Body of pancreas (tissue), 4 donors: Measurements from ENCODE around the gene DMD. TPM values are rescaled to one million over a fixed set of nuclear protein-coding genes. Genes with fewer than 3 reads are reported as not detected.

Source experiments
- ATAC-seq: fragments of 150-250 bp; one replicate; pipeline ENCODE4 v1.9.1; 2016
- DNase-seq, 4 donors: peaks; one replicate each; pipeline ENCODE4 v3.0.0-alpha.2; 2019
- H3K27ac ChIP-seq, 4 donors: fragments of 200-600 bp; sonication (generic); 1 replicate in 3 of 4; 2 replicates in 1 of 4; pipeline versions ENCODE4 v1.5.1 to v1.6.1; 2016 to 2019; ENCODE audit warnings: mild to moderate bottlenecking in 1 of 4, mixed read lengths in 1 of 4, moderate library complexity in 1 of 4
- H3K27me3 ChIP-seq, 2 donors: fragments of 200-600 bp; sonication (generic); one replicate each; pipeline ENCODE4 v1.6.0; 2016; ENCODE audit warnings: mild to moderate bottlenecking in 1 of 2
- H3K36me3 ChIP-seq, 2 donors: fragments of 200-600 bp; sonication (generic); replicated peaks in 1 of 2; 2 replicates each; pipeline ENCODE4 v1.5.1; 2016; ENCODE audit warnings: low read depth in 2 of 2; ENCODE audit not compliant: insufficient read depth in 1 of 2
- H3K4me1 ChIP-seq: fragments of 200-600 bp; sonication (generic); one replicate; pipeline ENCODE4 v1.6.0; 2016
- H3K4me3 ChIP-seq, 2 donors: fragments of 200-600 bp; sonication (generic); 1 replicate in 1 of 2; 2 replicates in 1 of 2; pipeline ENCODE4 v1.5.1; 2016 to 2019
- H3K9me3 ChIP-seq, 3 donors: fragments of 200-600 bp; sonication (generic); 1 replicate in 2 of 3; 2 replicates in 1 of 3; pipeline ENCODE4 v1.5.1; 2016
- POLR2A ChIP-seq, 3 donors: fragments of 450-650 bp; IDR thresholded peaks; one replicate each; pipeline ENCODE4 v1.6.1; 2016; ENCODE audit warnings: antibody characterized with exemption in 3 of 3, mild to moderate bottlenecking in 2 of 3
- WGBS, 2 donors: methylation state at CpG; one replicate each; pipeline ENCODE4 v1.1.5; 2017; 5-methylcytosine and 5-hydroxymethylcytosine counted together
- intact Hi-C: fragments of 100-400 bp; cut with DNase I; formaldehyde crosslinking; loops from one replicate; pipeline ENCODE4 v1.15.1; 2023
- total RNA-seq, 2 donors: library from RNA; depleted of rRNA; stranded (reverse); fragments of >200 nt; gene quantifications; one replicate each; pipeline ENCODE4 v1.1.0, GENCODE V29; 2016
- TF ChIP-seq, protein P1 (sequence below), 7 experiments: fragments of 450-650 bp in 4 of 7; fragments of 200-600 bp in 3 of 7; sonication (generic) in 3 of 7; IDR thresholded peaks; one replicate each; pipeline ENCODE4 v1.5.1; 2016 to 2019; ENCODE audit warnings: antibody characterized with exemption in 7 of 7

The DMD gene
- total RNA-seq, 2 donors from 2014 or later, result 28.5 to 38.6 TPM

- no peaks in the 10 kb centered on the region for H3K36me3 ChIP-seq
- TF ChIP-seq, protein P1, sequence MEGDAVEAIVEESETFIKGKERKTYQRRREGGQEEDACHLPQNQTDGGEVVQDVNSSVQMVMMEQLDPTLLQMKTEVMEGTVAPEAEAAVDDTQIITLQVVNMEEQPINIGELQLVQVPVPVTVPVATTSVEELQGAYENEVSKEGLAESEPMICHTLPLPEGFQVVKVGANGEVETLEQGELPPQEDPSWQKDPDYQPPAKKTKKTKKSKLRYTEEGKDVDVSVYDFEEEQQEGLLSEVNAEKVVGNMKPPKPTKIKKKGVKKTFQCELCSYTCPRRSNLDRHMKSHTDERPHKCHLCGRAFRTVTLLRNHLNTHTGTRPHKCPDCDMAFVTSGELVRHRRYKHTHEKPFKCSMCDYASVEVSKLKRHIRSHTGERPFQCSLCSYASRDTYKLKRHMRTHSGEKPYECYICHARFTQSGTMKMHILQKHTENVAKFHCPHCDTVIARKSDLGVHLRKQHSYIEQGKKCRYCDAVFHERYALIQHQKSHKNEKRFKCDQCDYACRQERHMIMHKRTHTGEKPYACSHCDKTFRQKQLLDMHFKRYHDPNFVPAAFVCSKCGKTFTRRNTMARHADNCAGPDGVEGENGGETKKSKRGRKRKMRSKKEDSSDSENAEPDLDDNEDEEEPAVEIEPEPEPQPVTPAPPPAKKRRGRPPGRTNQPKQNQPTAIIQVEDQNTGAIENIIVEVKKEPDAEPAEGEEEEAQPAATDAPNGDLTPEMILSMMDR (IDR thresholded peaks at IDR 0.05), result no peak
- TF ChIP-seq POLR2A (IDR thresholded peaks at IDR 0.05), result no peak
- H3K9me3 ChIP-seq, result no peaks in the 10 kb centered on the region
- no peak for ATAC-seq
- H3K4me1 ChIP-seq, result no peaks in the 10 kb centered on the region
- DNase-seq, result no peak
- 67 to 100% methylated on average over 1 to 3 of the region's 3 CpGs for WGBS, 2 donors
- intact Hi-C loops, result no loop called here
- H3K4me3 ChIP-seq, result no peak overlapping the region
- no peak overlapping the region for H3K27ac ChIP-seq
- H3K27me3 ChIP-seq, result no peaks in the 10 kb centered on the region
These were observed 436.4 kb downstream of the DMD start for GRCh38 chrX:32774966-32775365.

- no peaks in the 10 kb centered on the region for H3K4me1 ChIP-seq
- intact Hi-C loops, result no loop called here
- no peak overlapping the region for H3K27ac ChIP-seq
- H3K9me3 ChIP-seq, result no peaks in the 10 kb centered on the region
- no peaks in the 10 kb centered on the region for H3K36me3 ChIP-seq
- 38 to 61% methylated on average over 1 of the region's 1 CpG for WGBS, 2 donors
- no peak for DNase-seq
- no peaks in the 10 kb centered on the region for H3K27me3 ChIP-seq
- no peak for TF ChIP-seq POLR2A (IDR thresholded peaks at IDR 0.05)
- TF ChIP-seq, protein P1 (IDR thresholded peaks at IDR 0.05), result no peak
- H3K4me3 ChIP-seq, result no peak overlapping the region
- ATAC-seq, result no peak
These were observed 462.3 kb downstream of the DMD start for GRCh38 chrX:32749070-32749469.

GRCh38 chrX:32745323-32745722 is 466.0 kb downstream of the DMD start:
- no peak overlapping the region for H3K4me3 ChIP-seq
- no peak for DNase-seq
- intact Hi-C loops, result no loop called here

DNA sequence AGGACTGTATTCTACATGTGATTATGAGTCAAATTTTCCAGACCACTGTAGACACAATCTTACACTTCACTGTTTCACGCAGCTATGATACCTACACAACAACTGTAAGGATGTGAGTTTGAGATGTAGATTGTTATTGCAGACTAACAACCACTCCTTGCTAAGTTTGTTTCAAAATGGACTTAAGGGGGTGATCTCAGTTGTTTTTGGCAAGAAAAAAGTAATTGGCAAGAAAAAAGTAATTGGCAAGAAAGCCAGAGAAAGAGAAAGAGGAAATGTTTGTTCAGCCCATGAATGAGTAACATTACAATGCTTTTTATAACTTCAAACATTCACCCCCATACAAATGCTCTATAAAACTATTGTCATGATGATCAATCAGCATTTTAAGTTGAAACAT is 466.4 kb downstream of the DMD start:
- Histone ChIP-seq H3K27ac (no peak overlapping the region), H3K4me3 (no peak overlapping the region), H3K9me3 (no peaks in the 10 kb centered on the region), H3K36me3 (no peaks in the 10 kb centered on the region), H3K27me3 (no peaks in the 10 kb centered on the region), H3K4me1 (no peaks in the 10 kb centered on the region)
- intact Hi-C loops, result no loop called here
- 75 to 88% methylated on average over 1 of the region's 1 CpG for WGBS, 2 donors
- no peak for DNase-seq
- ATAC-seq, result no peak
- TF ChIP-seq, protein P1 (IDR thresholded peaks at IDR 0.05), result no peak
- no peak for TF ChIP-seq POLR2A (IDR thresholded peaks at IDR 0.05)

More at GRCh38 chrX:32745323-32745722, 466.0 kb downstream of the DMD start:
- WGBS, 2 donors, result 58 to 60% methylated on average over 2 of the region's 2 CpGs
- H3K27ac ChIP-seq, result no peak overlapping the region
- TF ChIP-seq POLR2A (IDR thresholded peaks at IDR 0.05), result no peak
- TF ChIP-seq, protein P1 (IDR thresholded peaks at IDR 0.05), result no peak
- no peaks in the 10 kb centered on the region for H3K36me3 ChIP-seq
- no peaks in the 10 kb centered on the region for H3K4me1 ChIP-seq
- H3K9me3 ChIP-seq, result no peaks in the 10 kb centered on the region
- no peaks in the 10 kb centered on the region for H3K27me3 ChIP-seq
- ATAC-seq, result no peak

DNA sequence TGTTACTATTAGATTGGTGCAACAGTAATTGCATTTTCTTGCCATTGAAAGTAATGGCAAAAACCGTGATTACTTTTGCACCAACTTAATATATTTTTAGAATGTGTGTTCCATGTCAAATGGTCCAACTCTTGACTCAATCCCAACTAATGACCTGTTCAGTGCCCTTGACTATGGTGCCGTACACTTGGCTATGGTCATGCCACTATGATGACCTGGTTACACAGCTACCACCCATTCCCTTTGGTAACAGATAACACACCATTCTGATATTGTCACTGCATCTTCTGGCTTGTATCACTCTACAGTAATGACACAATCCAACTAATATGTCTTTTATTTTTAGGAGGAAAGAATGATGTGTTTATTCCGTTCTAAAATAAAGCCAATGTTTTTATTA is 469.4 kb downstream of the DMD start:
- no peak for TF ChIP-seq POLR2A (IDR thresholded peaks at IDR 0.05)
- TF ChIP-seq, protein P1 (IDR thresholded peaks at IDR 0.05), result no peak
- no peak for DNase-seq
- intact Hi-C loops, result no loop called here
- no peaks in the 10 kb centered on the region for H3K36me3 ChIP-seq
- no peaks in the 10 kb centered on the region for H3K4me1 ChIP-seq
- H3K27me3 ChIP-seq, result no peaks in the 10 kb centered on the region
- H3K9me3 ChIP-seq, result no peaks in the 10 kb centered on the region
- WGBS, 2 donors, result 86 to 88% methylated on average over 3 of the region's 3 CpGs
- ATAC-seq, result no peak
- no peak overlapping the region for H3K27ac ChIP-seq
- H3K4me3 ChIP-seq, result no peak overlapping the region
